ENCODE measurements around the gene MMD. TPM values are rescaled to one million over a fixed set of nuclear protein-coding genes. Genes with fewer than 3 reads are reported as not detected.
A peak's percentile ranks its signal among the peaks of the same experiment; 100 is the strongest.

The MMD gene
- total RNA-seq, 2 experiments from 2014 or later = 40.6 to 44.8 TPM

GRCh38 chr17:55388842-55389241 lies 32.8 kb downstream of the MMD start:
- Mint-ChIP-seq H3K4me3 (no peak overlapping the region), H3K27ac (no peak overlapping the region), H3K4me1 (peaks cover 2% of the 10 kb centered on the region), H3K9me3 (no peaks in the 10 kb centered on the region), H3K27me3 (peaks cover 4% of the 10 kb centered on the region), H3K36me3 (peaks cover 12% of the 10 kb centered on the region)
- POLR2A ChIA-PET = no interaction called here
- ATAC-seq (ENCODE audit: low read depth) (no peak), DNase-seq (no peak)

- H3K4me3 Mint-ChIP-seq = no peak overlapping the region
- no peaks in the 10 kb centered on the region for H3K9me3 Mint-ChIP-seq
- no peak for DNase-seq
- ATAC-seq (ENCODE audit: low read depth) = no peak
- peaks cover 2% of the 10 kb centered on the region for H3K4me1 Mint-ChIP-seq
- no peak overlapping the region for H3K27ac Mint-ChIP-seq
- POLR2A ChIA-PET = no interaction called here
- H3K27me3 Mint-ChIP-seq = peaks cover 8% of the 10 kb centered on the region
- no peaks in the 10 kb centered on the region for H3K36me3 Mint-ChIP-seq
Observed at GRCh38 chr17:55386796-55387332, 34.8 kb downstream of the MMD start.

DNA sequence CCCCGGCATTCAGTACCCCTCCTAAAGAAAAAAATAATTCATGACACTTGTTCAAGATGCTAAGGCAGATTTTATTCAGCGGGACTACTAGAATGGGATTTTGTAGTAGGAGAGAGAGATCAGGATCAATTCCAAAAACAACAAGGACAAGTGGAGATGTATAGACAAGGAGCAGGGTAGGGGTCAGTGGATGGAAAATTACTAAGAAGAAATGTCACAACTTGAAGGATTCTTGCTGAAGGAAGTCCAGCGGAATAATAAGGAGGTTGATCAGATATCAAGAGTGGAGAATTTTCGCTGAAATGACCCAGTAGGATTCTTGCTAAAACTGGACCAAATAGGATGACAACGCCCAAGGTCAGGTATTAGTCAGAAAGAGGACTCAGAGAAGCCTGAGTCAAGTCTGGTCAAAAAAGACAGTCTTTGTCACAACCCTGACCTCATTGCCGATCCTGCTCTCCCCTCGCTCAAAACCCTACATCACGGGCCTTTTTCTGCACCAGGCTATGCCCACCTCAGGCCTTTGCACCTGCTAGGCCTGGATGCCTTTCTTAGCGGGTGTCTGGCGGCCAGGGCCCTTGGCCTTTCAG lies 36.9 kb downstream of the MMD start:
- DNase-seq = no peak
- Mint-ChIP-seq H3K4me3 (no peak overlapping the region), H3K27ac (no peak overlapping the region), H3K4me1 (no peaks in the 10 kb centered on the region), H3K36me3 (no peaks in the 10 kb centered on the region), H3K27me3 (peaks cover 10% of the 10 kb centered on the region), H3K9me3 (no peaks in the 10 kb centered on the region)
- no peak for ATAC-seq (ENCODE audit: low read depth)
- POLR2A ChIA-PET = no interaction called here

DNA sequence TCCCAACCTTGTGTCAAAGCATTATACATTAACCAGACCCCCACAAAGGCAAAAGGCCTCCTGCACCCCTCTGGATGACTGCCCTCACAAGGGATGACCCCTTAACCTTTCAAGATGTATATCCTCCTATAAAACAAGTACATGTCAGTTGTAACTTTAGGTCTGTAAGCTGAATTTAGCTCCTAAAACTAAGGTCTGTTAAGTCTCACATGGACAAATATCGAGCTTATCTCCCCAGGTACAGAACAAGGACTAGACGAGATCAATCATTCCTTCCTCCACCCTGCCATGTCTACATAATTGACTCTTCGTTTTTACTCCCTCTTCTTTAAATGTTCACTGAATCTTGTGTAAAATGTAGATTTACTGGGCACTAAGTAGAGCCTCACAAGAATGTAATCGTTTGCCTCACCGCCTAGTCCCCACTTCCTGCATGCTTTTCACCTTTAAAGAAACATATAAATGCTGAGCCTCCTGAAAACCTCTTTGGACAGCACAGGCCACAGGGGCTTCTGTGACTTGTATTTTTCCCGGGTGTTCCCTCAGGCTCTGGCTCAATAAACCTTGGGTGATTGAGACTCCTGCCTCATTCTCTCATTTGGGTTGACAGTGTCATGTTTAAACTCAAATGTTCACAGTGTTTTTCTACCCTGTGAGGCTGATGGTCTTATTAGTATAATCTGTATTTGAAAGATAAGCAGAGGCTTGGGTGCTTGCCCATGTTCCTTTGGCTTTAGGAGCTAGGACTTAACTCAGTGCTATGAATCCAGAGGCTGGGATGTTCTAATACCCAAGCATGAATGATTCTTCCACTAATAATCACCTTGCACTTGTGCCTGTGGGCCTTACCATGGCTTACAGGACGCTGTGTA lies 37.6 kb downstream of the MMD start:
- Mint-ChIP-seq H3K36me3 (no peaks in the 10 kb centered on the region), H3K27ac (no peak overlapping the region), H3K9me3 (no peaks in the 10 kb centered on the region), H3K4me1 (no peaks in the 10 kb centered on the region), H3K27me3 (peaks cover 11% of the 10 kb centered on the region), H3K4me3 (no peak overlapping the region)
- ATAC-seq (ENCODE audit: low read depth) (no peak), DNase-seq (no peak)
- POLR2A ChIA-PET = no interaction called here

GRCh38 chr17:55381017-55381770 lies 40.4 kb downstream of the MMD start:
- POLR2A ChIA-PET = no interaction called here
- Mint-ChIP-seq H3K4me3 (no peak overlapping the region), H3K9me3 (no peaks in the 10 kb centered on the region), H3K36me3 (no peaks in the 10 kb centered on the region), H3K27me3 (peaks cover 11% of the 10 kb centered on the region), H3K27ac (no peak overlapping the region), H3K4me1 (no peaks in the 10 kb centered on the region)
- no peak for ATAC-seq (ENCODE audit: low read depth)
- DNase-seq = no peak

DNA sequence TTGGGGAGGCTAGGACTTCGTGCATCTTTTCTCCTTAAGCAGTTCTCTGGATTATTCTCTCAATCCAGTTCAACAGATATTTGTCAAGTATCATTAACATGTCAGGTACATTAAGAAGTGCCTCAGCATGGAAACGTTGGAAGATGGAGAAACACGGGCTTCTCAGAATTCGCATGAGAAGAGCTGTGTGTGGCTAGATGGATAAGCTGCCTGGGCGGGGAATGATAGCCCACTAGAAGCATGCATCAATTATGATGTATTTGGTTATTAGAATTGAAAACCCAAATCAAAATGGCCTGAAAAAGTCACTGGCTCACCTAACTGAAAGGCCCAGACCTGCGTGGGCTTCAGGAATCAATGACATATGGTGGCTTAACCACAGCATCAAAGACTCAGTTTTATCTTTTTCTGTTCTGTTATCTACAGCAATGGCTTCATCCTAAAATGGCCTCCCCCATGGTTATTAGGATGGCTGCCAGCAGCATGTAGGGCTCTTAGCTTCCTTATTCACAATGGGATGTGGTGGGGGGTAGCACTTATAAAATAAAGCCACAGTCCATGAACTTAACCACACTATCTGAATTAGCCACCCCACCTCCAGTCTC lies 43.9 kb downstream of the MMD start:
- Mint-ChIP-seq H3K9me3 (peaks cover 3% of the 10 kb centered on the region), H3K27me3 (peaks cover 11% of the 10 kb centered on the region), H3K27ac (no peak overlapping the region), H3K4me1 (no peaks in the 10 kb centered on the region), H3K36me3 (no peaks in the 10 kb centered on the region), H3K4me3 (no peak overlapping the region)
- no peak for DNase-seq
- ATAC-seq (ENCODE audit: low read depth) = no peak
- POLR2A ChIA-PET = no interaction called here

GRCh38 chr17:55368706-55369105 lies 52.9 kb downstream of the MMD start:
- H3K36me3 Mint-ChIP-seq = peaks cover 3% of the 10 kb centered on the region
- peaks cover 13% of the 10 kb centered on the region for H3K27me3 Mint-ChIP-seq
- POLR2A ChIA-PET = no interaction called here
- DNase-seq (no peak), ATAC-seq (ENCODE audit: low read depth) (no peak)
- H3K27ac Mint-ChIP-seq = no peak overlapping the region
- peaks cover 22% of the 10 kb centered on the region for H3K9me3 Mint-ChIP-seq
- peaks cover 5% of the 10 kb centered on the region for H3K4me1 Mint-ChIP-seq
- H3K4me3 Mint-ChIP-seq = no peak overlapping the region

DNA sequence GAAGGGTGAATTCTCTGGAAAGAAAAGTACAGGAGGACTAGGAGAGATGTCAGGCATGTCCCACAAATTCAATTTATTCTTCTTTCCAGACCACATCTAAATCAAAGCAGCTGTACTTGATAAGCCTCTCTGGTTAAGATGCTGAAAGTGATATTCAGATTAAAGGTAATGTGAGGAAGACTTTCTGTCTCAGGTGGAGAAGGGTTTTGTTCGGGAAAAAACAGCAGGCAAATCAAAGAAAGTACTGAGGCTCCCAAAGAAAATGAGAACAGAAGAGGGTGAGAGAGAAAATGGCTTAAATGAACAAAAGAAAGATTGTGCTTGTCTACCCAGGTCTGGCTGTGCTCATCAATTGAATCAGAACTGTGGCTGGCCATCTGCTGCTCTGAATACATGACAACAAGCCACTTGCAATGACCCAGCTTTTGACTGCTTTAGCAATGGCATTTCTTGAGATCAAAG lies 55.6 kb downstream of the MMD start:
- Mint-ChIP-seq H3K9me3 (peaks cover 19% of the 10 kb centered on the region), H3K27ac (no peak overlapping the region), H3K27me3 (peaks cover 15% of the 10 kb centered on the region), H3K4me1 (peaks cover 5% of the 10 kb centered on the region), H3K36me3 (peaks cover 5% of the 10 kb centered on the region), H3K4me3 (no peak overlapping the region)
- DNase-seq = no peak
- no peak for ATAC-seq (ENCODE audit: low read depth)
- POLR2A ChIA-PET = no interaction called here

- Mint-ChIP-seq H3K4me1 (peaks cover 2% of the 10 kb centered on the region), H3K9me3 (peaks cover 16% of the 10 kb centered on the region), H3K36me3 (peaks cover 8% of the 10 kb centered on the region), H3K27ac (no peak overlapping the region), H3K4me3 (no peak overlapping the region), H3K27me3 (peaks cover 24% of the 10 kb centered on the region)
- DNase-seq = no peak
- POLR2A ChIA-PET = no interaction called here
- ATAC-seq (ENCODE audit: low read depth) = no peak
Observed at GRCh38 chr17:55363033-55363432, 58.6 kb downstream of the MMD start.

- H3K4me1 Mint-ChIP-seq = peaks cover 4% of the 10 kb centered on the region
- peaks cover 19% of the 10 kb centered on the region for H3K27me3 Mint-ChIP-seq
- no peak overlapping the region for H3K27ac Mint-ChIP-seq
- POLR2A ChIA-PET = no interaction called here
- ATAC-seq (ENCODE audit: low read depth) (no peak), DNase-seq (no peak)
- H3K9me3 Mint-ChIP-seq = peaks cover 12% of the 10 kb centered on the region
- peaks cover 8% of the 10 kb centered on the region for H3K36me3 Mint-ChIP-seq
- no peak overlapping the region for H3K4me3 Mint-ChIP-seq
Observed at GRCh38 chr17:55360971-55361370, 60.7 kb downstream of the MMD start.

DNA sequence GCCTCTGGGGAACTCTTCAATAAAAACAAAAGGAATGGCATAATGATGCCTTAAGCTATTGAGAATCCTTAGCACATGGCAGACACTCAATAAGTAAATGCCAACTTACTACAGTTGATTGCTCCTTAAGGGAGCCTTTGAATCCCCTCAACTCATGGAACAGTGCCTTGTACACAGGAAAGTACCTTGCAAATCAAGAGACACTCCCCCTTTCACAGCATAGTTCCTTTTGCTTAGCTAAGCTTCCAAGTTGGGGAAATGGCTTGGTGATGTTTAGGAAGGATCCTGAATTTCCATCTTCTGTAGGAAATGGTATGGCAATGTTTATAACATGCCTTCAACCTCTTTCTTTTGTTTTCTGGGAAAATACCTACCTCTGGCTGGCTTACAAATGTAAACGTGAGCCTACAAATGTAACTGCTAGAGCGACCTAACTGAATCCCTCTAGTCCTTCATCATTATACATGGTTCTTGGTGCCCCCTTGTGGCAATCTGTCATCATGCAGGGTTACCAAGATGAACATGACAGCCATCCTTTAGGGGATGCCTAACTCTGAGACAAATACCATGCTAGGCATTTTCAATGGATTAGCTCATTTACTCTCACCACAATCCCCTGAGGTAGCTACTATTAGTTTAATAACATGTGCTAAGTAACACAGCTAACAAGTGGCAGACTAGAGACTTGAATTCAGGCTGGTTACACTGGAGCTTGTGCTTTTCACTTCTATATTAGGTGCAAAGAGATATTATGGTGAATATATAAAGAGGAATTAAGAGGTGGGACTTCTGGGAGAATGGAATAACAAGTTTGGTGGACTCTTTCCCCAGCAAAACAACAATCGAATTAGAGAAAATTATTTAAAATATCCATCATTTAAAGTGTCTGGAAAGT lies 65.0 kb downstream of the MMD start:
- ATAC-seq (ENCODE audit: low read depth) (peak; percentile 97), DNase-seq (peak; percentile 55)
- peaks cover 4% of the 10 kb centered on the region for H3K4me1 Mint-ChIP-seq
- peaks cover 24% of the 10 kb centered on the region for H3K27me3 Mint-ChIP-seq
- POLR2A ChIA-PET = interaction anchor here (1.0 kb wide), 1 partner anchor 64 kb away, joined by 4 read pairs; the partner anchor contains the start of gene MMD
- H3K27ac Mint-ChIP-seq = no peak overlapping the region
- H3K9me3 Mint-ChIP-seq = peaks cover 10% of the 10 kb centered on the region
- H3K4me3 Mint-ChIP-seq = no peak overlapping the region
- peaks cover 8% of the 10 kb centered on the region for H3K36me3 Mint-ChIP-seq

DNA sequence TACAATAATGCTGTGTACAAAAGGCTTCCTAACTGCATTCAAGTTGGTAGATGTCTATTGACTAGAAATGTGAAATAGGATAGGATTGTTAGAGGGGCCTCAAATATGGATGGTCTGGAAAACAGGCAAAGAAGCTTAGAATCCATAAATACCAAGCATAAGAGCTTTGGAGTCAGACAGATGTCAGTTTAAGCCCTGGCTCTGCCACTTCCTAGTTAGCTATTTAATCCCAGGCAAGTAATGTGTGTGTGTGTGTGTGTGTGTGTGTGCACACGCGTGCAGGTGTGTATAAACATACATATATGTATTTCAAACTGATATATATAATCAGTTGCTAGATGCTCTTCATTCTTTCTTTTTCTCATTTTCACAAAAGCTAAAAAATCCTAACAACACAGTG lies 66.7 kb downstream of the MMD start:
- H3K36me3 Mint-ChIP-seq = no peaks in the 10 kb centered on the region
- no peak overlapping the region for H3K27ac Mint-ChIP-seq
- H3K9me3 Mint-ChIP-seq = no peaks in the 10 kb centered on the region
- H3K27me3 Mint-ChIP-seq = peaks cover 12% of the 10 kb centered on the region
- DNase-seq (no peak), ATAC-seq (ENCODE audit: low read depth) (no peak)
- POLR2A ChIA-PET = no interaction called here
- peaks cover 14% of the 10 kb centered on the region for H3K4me1 Mint-ChIP-seq
- H3K4me3 Mint-ChIP-seq = no peak overlapping the region

Data from activated naive CD8-positive, alpha-beta T cell treated with anti-CD3 and anti-CD28 coated beads, Interleukin-2, amount 10 ng/mL, durations not matched to agents 7 days and 5 days (primary cell).